HS-5 (cell line): ENCODE results near the gene DGCR2.
"Not testable (repeated sequence)": the region's sequence is repeated elsewhere in the genome, so short reads cannot be mapped to it uniquely, and the experiment has no call there.

Experiments
- DNase-seq: peaks from one replicate; pipeline ENCODE4 v3.0.0-alpha.2; 2012; ENCODE audit warnings: low read depth

DGCR2 gene

DNA sequence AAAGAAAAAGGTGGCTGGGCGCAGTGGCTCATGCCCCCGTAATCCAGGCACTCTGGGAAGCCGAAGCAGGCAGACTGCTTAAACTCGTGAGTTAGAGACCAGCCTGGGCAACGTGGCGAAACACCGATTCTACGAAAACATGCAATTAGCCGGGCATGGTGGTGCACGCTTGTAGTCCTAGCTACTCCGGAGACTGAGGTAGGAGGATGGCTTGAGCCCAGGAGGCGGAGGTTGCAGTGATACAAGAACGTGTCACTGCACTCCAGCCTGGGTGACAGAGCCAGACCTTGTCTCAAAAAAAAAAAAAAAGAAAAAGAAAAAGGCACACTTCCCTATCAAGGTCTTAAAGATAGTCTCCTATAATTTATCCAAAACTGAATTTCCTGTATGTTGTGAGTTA lies 39.4 kb downstream of the DGCR2 start:
- no peak for DNase-seq

DNA sequence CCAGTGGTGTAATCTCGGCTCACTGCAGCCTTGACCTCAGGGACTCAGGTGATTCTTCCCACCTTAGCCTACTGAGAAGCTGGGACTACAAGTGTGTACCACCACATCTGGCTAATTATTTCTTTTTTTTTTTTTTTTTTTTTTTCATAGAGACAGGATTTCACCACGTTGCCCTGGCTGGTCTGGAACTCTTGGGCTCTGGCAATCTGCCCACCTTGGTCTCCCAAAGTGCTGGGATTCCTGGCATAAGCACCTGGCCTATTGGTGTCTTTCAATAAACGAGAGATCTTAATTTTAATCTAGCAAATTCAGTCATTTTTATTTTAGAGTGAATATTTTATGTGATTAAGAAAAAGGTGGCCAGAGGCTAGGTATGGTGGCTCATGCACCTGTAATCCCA lies 40.1 kb downstream of the DGCR2 start:
- no peak for DNase-seq

DNA sequence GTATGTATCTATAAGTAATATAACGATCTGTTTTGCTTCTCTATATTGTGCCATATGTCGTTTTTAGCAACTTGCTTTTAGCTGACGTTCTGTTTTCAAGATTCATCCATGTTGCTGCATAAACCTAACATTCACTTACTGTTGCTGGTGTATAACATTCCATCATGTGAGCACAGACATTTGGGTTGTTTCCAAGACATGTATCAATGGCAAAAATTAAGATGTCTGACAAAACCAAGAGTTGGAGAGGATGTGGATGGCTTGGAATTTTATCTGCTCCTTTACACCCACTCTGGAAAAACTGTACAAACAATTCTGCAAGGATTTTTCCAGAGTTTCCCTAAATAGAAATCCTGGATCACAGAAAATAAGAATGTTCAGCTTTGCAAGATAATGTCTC lies 40.9 kb downstream of the DGCR2 start:
- DNase-seq: no peak

DNA sequence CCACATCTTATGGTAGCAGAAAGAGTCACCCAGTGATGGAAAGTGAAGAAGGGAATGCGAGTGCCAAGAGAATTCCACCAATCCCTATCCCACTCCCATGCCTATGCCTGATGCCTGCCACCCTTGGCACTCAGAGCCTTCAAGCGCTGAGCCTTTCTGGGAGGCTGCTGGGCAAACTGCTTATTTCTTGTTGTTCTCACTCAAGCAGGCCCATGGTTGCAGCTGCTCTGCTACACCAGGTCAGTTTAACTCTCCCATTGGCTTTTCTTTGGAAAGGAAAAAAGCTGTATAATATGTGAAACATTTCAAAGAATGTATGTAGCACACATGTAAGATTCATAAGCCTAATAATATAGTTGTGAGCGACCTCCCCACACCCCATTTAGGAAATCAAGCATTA lies 41.4 kb downstream of the DGCR2 start:
- no peak for DNase-seq

DNA sequence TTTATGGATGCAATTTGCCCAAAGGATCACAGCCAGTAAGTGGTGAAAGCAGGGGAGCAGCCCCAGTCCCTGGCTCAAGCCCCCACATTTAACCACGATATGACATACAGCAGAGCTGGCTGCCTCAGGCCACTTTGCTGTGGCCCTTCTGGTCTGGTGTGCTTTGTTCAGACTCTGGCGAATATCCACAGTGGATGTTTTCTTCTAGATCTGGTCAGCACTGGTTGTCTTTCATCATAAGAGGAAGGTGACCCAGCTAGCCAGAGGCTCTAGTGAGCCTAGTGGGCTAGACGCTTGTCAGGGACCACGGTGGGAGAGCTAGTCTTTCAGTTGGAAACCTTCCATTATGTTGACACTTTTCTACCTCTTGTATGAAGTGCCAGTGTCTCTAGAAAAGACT lies 42.5 kb downstream of the DGCR2 start:
- no peak for DNase-seq

DNA sequence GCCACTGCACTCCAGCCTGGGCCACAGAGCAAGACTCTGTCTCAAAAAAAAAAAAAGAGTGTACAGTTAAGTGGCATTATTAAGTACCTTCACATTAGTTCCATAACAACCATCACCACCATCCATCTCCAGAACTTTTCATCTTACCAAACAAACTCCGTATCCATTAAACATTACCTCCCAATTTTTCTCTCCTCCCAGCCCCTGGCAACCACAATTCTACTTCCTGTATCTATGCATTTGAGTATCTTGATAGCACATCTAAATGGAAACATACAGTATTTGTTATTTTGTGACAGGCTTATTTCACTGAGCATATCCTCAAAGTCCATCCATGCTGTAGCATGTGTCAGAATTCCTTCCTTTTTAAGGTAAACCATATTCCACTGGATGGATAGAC lies 46.8 kb downstream of the DGCR2 start:
- DNase-seq: no peak

DNA sequence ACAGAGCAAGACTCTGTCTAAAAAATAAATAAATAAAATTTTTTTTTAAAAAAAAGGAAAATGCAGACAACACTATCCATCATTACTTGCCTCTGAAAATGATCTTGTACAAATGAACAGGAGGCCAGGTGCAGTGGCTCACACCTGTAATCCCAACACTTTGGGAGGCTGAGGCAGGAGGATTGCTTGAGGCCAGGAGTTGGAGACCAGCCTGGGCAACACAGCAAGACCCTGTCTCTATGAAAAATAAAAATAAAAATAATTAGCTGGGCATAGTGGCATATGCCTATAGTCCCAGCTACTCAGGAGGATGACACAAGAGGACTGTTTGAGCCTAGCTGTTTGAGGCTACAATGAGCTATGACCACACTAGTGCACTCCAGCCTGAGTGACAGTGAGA lies 49.4 kb downstream of the DGCR2 start:
- DNase-seq: not testable (repeated sequence)

DNA sequence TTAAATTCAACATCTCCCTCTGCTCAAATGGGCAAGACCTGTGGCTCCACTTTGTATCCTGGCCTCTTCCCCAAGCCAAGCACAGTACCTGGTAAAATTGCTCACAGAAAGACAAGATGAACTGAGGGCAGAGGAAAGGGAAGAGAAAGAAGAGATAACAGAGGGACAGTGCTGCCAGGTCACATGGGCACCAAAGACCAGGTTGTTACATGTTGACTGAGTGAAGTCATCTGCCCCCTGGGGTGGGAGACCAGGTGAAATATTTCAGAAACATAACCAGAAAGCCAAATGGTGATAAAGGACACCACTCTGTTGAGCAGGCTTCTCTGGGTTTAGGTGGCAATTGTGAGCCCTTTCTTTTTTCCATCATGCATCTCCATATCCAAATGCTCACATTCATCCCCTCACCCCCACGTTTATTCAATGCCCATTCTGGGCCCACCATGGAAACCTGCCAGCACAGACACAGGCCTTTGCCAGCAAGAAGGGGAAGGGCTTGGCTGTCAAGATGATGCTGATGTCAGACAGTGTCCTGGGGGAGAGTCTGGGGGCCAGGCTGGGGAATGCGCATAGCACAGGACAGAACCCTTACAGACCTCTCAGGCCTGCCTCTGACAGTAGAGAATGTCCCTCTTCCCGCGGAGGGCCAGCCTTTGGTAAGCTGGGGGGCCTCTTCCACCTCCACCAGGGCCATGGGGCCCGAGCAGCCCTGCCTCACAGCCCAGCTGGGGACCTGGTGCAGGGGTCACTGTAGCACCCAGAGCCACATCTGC lies 51.6 kb downstream of the DGCR2 start:
- DNase-seq: no peak

DNA sequence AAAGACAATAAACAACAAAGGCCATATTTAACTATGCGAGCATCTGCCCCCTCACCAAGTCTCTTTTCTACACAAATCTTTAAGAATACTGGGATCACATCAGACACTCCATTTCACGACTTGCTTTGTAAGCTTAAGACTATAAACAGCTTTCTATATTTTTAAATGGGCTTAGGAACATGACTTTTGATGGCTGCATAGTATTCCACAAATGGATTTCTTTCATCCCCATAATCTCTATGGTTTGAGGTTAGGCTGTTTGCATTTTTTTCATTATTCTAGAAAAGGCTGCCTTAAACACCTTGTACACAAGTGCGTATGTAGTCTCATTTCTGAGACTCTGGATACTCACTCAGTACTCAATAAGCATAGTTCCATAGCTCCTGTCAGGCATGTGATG lies 52.8 kb downstream of the DGCR2 start:
- no peak for DNase-seq

DNA sequence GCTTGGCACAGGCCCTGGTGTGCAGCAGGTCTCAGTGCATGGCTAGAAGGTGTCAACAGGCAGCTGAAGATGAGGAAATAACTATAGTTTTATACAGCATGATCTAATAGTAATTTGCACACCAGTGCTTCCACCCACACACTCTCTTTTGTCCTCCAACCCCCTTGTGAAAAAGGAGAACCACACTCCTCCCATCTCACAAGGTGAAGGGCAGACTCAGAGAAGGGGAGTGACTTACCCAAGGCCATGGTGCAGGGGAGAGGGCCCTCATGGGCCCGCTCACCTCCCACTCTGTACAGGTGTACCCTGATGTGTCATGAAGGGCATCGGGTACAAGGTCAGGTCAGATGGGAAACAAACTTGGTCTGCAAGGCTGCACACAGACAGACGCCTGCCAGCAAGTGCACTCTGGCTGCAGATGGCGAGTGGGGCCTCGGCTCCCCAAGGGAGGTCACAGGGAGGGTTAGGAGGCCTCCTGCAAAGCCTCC lies 53.4 kb downstream of the DGCR2 start:
- no peak for DNase-seq

DNA sequence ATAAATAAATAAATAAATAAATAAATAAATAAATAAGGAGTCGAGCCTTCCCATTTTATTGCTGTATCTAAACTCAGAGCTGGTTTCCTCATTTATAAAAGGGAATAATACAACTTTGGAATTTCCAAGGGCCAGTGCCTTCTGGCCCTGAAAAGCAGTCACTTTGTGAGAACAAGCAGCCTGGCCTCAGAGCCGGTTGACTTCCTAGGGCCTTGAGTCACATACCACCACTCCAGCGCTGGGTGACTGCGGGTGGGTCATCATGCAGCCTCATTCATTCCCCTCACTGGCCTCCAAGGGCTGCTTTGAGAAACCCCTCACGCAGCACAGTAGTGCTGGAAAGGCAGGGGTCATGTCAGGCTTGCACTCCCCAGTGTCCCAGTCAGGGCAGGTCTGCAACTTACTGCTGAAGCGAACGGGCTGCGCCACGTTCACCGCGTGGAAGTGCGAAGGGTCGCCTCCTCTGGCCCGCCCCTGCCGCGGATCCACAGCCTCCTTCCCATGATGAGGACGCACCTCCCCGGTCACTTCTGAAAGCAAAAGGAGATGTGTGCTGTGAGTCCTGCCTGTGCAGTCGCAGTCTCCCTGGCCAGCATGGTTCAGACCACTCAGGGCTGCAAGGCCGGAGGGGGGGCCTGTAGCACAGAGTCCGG lies 54.4 kb downstream of the DGCR2 start:
- DNase-seq: no peak

DNA sequence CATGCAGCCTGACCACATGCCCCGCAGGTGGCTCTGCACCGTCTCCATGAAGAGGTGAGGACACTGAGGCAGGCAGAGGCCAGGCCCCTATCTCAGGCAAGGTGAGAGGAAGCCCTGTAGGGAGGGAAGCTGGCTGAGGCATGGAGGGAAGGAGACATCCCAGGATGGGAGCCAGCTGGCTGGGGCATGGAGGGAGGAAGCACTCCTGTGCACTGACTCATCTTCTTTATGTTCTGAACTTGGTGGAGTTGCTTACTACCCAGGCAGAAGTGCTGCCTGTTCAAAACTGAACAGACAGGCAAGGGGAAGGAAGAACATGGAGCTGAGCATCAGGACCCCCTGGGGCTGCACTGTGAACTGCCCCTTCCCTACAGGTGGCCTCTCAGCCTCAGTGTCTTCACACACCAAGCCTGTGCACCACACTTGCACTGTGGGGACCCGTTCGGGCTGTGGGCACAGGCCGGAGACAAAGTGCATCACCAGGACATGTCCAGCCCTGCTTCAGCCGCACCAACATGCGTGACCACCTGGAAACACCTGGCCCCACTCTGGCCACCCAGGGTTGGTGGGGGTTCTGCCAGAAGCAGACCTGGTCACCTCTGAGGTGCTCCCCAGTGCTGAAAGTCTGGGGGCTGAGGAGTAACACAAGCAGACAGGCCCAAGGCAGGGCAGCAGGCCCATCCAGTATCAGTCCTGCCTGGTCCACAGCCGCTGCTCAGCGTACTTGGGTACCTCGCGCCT lies 55.5 kb downstream of the DGCR2 start:
- peak; percentile 46 for DNase-seq

DNA sequence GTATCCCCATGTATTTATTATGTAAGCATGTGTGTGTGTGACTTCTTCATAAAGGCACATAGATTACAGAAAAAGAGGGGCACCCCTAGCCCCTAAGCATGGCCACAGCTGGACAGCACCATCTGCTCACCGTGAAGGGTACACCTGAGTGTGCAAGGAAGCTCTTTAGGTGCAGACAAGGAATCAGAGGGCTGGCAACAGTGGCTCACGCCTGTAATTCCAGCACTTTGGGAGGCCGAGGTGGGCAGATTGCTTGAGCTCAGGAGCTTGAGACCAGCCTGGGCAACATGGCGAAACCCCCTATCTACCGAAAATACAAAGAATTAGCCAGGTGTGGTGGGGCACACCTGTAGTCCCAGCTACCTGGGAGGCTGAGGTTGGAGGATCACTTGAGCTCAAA lies 56.3 kb downstream of the DGCR2 start:
- no peak for DNase-seq

DNA sequence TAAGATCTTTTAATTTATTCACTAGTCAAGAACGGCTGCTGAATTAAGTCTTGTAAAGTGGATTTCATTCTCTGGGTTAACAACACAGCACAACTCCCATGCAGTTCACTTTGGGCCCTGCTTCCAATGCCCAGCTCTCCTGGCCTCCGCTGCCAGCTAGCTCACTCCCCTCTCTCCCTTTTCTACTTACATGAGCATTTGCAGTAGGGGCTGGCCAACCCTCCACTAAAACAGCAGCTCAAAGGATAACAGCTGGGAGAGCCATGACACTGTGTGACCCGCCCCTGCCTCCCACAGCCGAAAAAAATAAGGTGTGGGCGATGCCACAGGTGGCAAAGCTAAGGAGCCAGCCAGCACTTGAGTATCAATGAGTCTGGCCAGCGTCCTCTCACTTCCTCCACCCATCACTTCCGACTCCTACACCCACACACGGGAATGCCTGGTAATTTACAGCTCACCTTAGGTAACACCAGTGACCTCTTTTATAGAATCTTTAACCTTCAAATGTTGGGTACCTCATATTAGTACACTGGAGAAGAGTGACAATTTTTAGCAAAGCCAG lies 56.8 kb downstream of the DGCR2 start:
- DNase-seq: no peak

DNA sequence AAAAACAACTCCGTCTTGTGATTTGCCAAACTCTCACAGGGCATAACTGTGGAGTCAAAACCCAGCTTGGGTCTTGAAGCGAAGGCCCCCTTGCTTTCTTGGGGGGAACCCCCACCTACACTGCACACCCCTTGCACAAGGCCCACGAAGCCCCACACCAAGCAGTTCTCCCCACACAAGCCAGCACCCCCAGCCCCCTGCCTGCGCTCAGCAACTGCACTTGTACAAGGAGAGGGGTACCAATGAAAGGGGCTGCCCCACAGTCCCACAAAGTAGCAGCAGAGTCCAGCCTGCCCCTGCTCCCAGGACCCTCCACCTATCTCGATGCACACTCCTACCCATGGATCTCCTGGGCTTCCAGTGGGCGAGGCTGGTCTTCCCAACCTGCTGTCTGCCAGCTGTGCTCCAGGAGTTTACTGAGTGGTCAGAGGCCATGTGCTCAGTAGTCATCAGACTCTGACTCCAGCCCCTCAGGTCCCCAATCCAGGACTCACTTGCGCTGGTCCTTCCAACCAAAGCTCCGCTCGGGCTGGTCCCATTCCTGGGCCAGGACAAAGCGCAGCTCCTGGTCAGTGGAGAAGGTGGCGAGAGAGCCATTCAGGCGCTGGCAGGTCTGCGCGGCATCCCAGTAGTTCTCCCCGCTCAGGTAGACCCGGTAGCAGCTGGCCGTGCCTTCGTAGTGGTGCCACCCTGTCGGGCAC lies 57.7 kb downstream of the DGCR2 start:
- DNase-seq: no peak

DNA sequence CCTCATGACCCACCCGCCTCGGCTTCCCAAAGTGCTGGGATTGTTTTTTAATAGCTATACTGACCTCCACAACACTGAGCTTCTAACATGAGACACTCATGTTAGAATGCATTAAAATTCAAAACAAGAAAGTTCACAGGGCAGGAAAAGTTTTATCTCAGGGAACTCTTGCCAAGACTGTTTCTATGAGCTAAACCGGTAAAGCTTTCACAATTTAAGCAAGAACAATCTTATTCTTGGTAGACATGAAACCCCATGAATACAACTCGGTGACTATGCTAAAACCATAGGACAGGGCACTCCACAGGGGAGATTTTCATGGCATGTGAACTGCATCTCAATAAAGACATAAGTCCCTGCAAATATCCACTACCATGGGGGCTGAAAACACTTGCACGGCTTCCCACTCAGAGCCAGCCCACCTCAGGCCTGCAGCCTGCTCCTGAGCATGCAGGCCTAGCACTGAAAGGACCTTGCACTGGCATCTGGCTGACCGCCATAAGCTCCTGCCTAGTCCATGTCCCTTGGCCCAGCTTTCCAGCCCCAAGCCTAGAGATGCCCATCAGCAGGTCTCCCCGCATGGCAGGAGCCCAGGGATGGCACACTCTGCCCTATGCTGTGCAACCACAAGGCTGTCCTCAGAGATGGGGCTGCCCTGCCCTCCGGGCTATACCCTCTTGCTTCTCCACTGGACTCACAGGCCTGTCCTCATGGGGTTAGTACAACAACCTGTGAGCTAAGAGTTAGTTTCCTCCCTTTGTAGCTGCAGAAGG lies 58.4 kb downstream of the DGCR2 start:
- DNase-seq: no peak

DNA sequence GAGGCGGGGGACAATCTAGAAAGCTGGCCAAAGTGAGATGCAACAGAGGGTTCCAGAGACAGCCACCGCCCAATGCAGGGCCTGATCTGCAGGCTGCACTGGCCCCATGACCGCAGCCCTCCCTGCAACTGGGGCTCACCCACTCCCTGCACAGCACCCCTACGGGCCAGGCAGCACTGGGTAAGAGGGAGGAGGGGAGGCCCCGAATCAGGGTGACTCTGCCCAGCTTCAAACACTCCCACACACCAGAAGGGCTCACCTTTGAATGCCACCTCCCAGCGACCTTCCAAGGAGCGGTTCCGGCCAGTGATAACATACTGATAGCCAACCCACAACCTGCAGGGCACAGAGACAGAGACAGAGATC lies 59.3 kb downstream of the DGCR2 start:
- DNase-seq: no peak

DNA sequence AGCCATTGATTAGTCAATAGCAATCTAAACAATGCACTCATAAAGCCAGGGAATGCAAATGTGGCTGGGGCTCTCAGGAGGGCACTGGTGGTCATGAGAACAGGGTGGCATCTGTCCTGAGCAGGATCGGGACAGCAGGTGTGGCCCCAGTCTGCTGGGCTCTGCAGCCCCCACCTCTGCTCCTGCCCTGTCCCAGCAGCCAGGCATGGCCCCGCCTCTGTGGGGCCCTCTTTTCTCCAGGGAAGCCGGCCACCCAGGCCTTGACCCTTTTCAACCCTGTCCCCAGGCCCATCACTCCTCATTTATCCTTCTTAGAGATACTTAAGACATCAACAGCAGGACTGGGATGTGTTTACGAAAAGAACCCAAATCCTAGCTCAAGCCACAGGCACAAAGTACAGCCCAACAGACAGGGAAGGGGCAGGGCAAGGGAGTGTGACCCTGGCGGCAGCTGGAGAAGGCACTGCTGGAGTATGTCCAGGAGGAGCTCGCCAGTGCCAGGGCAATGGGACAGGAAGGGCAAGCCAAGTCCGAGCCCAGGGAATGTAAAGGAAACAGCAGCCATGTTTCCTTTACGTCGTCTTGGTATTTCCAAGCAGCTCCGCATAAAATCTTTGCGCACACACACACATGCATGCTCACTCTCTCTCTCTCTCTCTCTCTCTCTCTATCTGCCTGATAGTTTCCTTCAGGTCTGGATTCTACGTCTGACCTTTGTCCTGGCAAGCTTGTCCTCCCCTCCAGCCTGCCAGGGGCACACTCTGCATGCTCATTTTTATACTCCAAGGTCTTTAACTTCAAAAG lies 59.9 kb downstream of the DGCR2 start:
- no peak for DNase-seq

DNA sequence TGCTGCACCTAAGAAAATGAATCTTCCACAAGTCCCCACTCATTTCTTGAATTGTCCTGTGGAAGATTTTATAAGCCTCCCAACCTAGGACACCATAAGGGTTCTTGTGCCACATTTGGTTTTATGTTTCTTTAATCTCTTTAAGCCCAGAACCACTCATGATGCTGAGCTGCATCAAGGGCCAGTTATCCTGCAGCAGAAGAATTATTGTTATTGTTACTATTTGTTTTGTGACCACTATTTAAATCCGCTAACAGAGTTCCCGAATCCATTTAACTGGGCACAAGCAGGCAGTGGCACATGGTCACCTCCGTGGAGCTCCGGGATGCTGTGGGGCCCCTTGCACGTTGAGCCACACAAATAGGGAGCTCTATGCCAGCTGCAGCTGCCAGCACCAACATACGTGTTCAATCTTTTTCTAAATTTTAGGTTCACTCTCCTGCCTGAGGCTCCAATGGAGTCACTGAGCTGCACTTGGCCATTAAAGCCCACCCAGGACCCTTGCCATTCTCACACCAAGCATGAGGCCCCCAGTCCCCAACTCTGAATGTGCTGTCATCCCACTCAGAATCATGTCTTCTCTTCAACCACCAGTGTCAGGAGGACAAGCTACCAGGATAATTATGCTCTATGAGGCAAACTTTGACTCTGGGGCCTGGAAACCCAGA lies 60.6 kb downstream of the DGCR2 start:
- DNase-seq: no peak
